Gastroesophageal sphincter (tissue), 4 donors: Measurements from ENCODE around the gene SETD9. TPM values are rescaled to one million over a fixed set of nuclear protein-coding genes. Genes with fewer than 3 reads are reported as not detected.

ENCODE experiments used
- ATAC-seq: fragments of 150-250 bp; one replicate; pipeline ENCODE4 v1.9.1; 2016; ENCODE audit warnings: mild to moderate bottlenecking, moderate library complexity
- H3K27ac ChIP-seq, 4 donors: fragments of 200-600 bp; sonication (generic) in 3 of 4; 1 replicate in 3 of 4; 2 replicates in 1 of 4; pipeline ENCODE4 v1.5.1; 2016 to 2019
- H3K27me3 ChIP-seq: fragments of 200-600 bp; sonication (generic); one replicate; pipeline ENCODE4 v1.5.1; 2019
- H3K36me3 ChIP-seq, 2 donors: fragments of 200-600 bp; sonication (generic); one replicate each; pipeline ENCODE4 v1.5.1; 2019; ENCODE audit warnings: control low read depth in 1 of 2
- H3K4me1 ChIP-seq, 3 donors: fragments of 200-600 bp; sonication (generic); 1 replicate in 2 of 3; 2 replicates in 1 of 3; pipeline ENCODE4 v1.5.1; 2016 to 2019; ENCODE audit warnings: control low read depth in 2 of 3
- H3K4me3 ChIP-seq, 2 donors: fragments of 200-600 bp; sonication (generic); one replicate each; pipeline ENCODE4 v1.5.1; 2019; ENCODE audit warnings: mild to moderate bottlenecking in 1 of 2, moderate library complexity in 1 of 2
- H3K9me3 ChIP-seq, 3 donors: fragments of 200-600 bp; sonication (generic); one replicate each; pipeline ENCODE4 v1.5.1; 2017 to 2019; ENCODE audit warnings: control low read depth in 2 of 3
- CTCF ChIP-seq, 4 experiments: fragments of 200-600 bp in 2 of 4; fragments of 450-650 bp in 2 of 4; sonication (generic) in 1 of 4; IDR thresholded peaks; one replicate each; pipeline ENCODE4 v1.5.1; 2017 to 2019; ENCODE audit warnings: antibody characterized with exemption in 4 of 4, mild to moderate bottlenecking in 2 of 4, moderate library complexity in 2 of 4
- EP300 ChIP-seq: sonication (generic); formaldehyde crosslinking; IDR thresholded peaks from one replicate; pipeline ENCODE4 v1.6.1; 2017; ENCODE audit warnings: antibody characterized with exemption, mild to moderate bottlenecking
- WGBS, 2 donors: methylation state at CpG; one replicate each; pipeline ENCODE4 v1.1.5; 2018; ENCODE audit warnings: low coverage in 1 of 2; 5-methylcytosine and 5-hydroxymethylcytosine counted together
- total RNA-seq, 4 donors: library from RNA; depleted of rRNA; stranded (reverse); fragments of >200 nt; gene quantifications; one replicate each; pipeline ENCODE4 v1.1.0, GENCODE V29; 2016

SETD9 gene
- total RNA-seq, 4 donors from 2014 or later: 5.9 to 19.6 (median 15.5) TPM

- Histone ChIP-seq H3K36me3 (no peaks in the 10 kb centered on the region), H3K9me3 (no peaks in the 10 kb centered on the region), H3K27me3 (peaks cover 20% of the 10 kb centered on the region), H3K4me3 (no peak overlapping the region), H3K4me1 (no peaks in the 10 kb centered on the region), H3K27ac (no peak overlapping the region)
- no peak for TF ChIP-seq CTCF (IDR thresholded peaks at IDR 0.05)
- 65 to 74% methylated on average over 5 of the region's 5 CpGs for WGBS, 2 donors
- no peak for ATAC-seq
Measured at GRCh38 chr5:56963246-56963645, 53.9 kb downstream of the SETD9 start.

DNA sequence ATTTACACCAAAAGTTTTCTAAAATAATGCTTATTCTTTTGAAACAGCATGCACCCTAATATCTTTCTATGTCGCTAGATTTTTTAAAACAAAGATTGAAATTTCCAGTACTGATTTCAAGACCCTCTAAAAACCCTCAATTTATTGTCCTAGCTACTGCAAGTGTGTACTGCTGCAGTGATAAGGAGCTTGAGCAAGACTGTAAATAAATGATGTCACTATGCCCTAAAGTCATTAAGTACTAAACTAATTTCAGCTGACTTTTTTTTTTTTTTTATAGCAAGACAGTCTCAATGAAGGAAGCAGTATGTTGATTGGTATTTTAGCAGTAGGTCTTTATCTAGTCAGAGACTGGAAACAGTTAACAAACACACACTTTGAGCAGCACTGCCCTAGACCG lies 54.8 kb downstream of the SETD9 start:
- peaks cover 20% of the 10 kb centered on the region for H3K27me3 ChIP-seq
- TF ChIP-seq CTCF (IDR thresholded peaks at IDR 0.05): no peak
- no peak for TF ChIP-seq EP300
- ATAC-seq: no peak
- no peak overlapping the region for H3K27ac ChIP-seq
- H3K9me3 ChIP-seq: no peaks in the 10 kb centered on the region
- H3K4me3 ChIP-seq: no peak overlapping the region
- no peaks in the 10 kb centered on the region for H3K36me3 ChIP-seq
- 78 to 83% methylated on average over 2 of the region's 2 CpGs for WGBS, 2 donors
- no peaks in the 10 kb centered on the region for H3K4me1 ChIP-seq

Other genes starting within 250 kb of the SETD9 start
- 10 to 100 TPM in 2 of 4 donors, 1 to 10 TPM in 2; 7.6 to 16.0 (median 9.7) TPM for gene MAP3K1, start 94.0 kb upstream of the SETD9 start, total RNA-seq
- gene MIER3, start 42.5 kb downstream of the SETD9 start, total RNA-seq: 10 to 100 TPM; 14.4 to 44.5 (median 23.6) TPM